K562 (cell line): ENCODE measurements around the gene RAB2B. TPM values are rescaled to one million over a fixed set of nuclear protein-coding genes. Genes with fewer than 3 reads are reported as not detected.

Source experiments
- ATF3 ChIP-seq, 2 experiments: fragments of 450-650 bp in 1 of 2; sonication (generic) in 1 of 2; formaldehyde crosslinking in 1 of 2; IDR thresholded peaks in 1 of 2; conservative IDR thresholded peaks in 1 of 2; 2 replicates each; pipeline versions ENCODE4 v1.6.1 to v1.8.1; 2016 to 2023; ENCODE audit warnings: mild to moderate bottlenecking in 2 of 2, moderate library complexity in 2 of 2, inconsistent platforms in 1 of 2, missing genetic modification reagents in 1 of 2
- BRD9 ChIP-seq: fragments of 450-650 bp; IDR thresholded peaks from 2 replicates; pipeline ENCODE4 v1.6.1; 2018; ENCODE audit warnings: low read depth; ENCODE audit not compliant: partially characterized antibody
- CHD4 ChIP-seq: fragments of 200-600 bp; sonication (generic); IDR thresholded peaks from 3 replicates; pipeline ENCODE4 v1.6.1; 2012; ENCODE audit warnings: low read depth, mild to moderate bottlenecking, mixed read lengths, low read length, inconsistent platforms; ENCODE audit not compliant: insufficient read depth, insufficient replicate concordance, poor library complexity, severe bottlenecking
- ELK1 ChIP-seq: sonication (generic); formaldehyde crosslinking; IDR thresholded peaks from 2 replicates; pipeline ENCODE4 v1.8.1; 2022; ENCODE audit warnings: missing genetic modification reagents
- FUS ChIP-seq: fragments of 200-400 bp; formaldehyde crosslinking; optimal IDR thresholded peaks from 2 replicates; pipeline ENCODE3; 2017; ENCODE audit warnings: low read depth, low read length
- HOMEZ ChIP-seq: fragments of 250-450 bp; sonication (Bioruptor Pico); IDR thresholded peaks from 2 replicates; pipeline ENCODE4 v1.4.0; 2020; ENCODE audit warnings: mild to moderate bottlenecking, moderate library complexity
- IFI16 ChIP-seq: fragments of 250-450 bp; sonication (Bioruptor Pico); IDR thresholded peaks from 2 replicates; pipeline ENCODE4 v2.1.2; 2022; ENCODE audit warnings: mild to moderate bottlenecking, inconsistent platforms
- IRF2 ChIP-seq: sonication (generic); formaldehyde crosslinking; IDR thresholded peaks from 2 replicates; pipeline ENCODE4 v1.8.1; 2022; ENCODE audit warnings: mild to moderate bottlenecking, missing genetic modification reagents
- MIER1 ChIP-seq: fragments of 450-650 bp; IDR thresholded peaks from 2 replicates; pipeline ENCODE4 v1.6.1; 2016; ENCODE audit warnings: antibody characterized with exemption, mild to moderate bottlenecking, low read depth
- NFYB ChIP-seq: IDR thresholded peaks from 2 replicates; pipeline ENCODE4 v1.6.1; 2011; ENCODE audit warnings: mild to moderate bottlenecking, moderate library complexity; ENCODE audit not compliant: insufficient read length; ENCODE audit errors: extremely low read depth
- NR2C1 ChIP-seq, 2 experiments: fragments of 450-650 bp; IDR thresholded peaks; 2 replicates each; pipeline ENCODE4 v1.6.1; 2017; ENCODE audit warnings: mild to moderate bottlenecking in 2 of 2, antibody characterized with exemption in 1 of 2, inconsistent platforms in 1 of 2, missing compliant biosample characterization in 1 of 2, missing genetic modification characterization in 1 of 2
- PTTG1 ChIP-seq: fragments of 450-650 bp; IDR thresholded peaks from 2 replicates; pipeline ENCODE4 v1.6.1; 2016; ENCODE audit warnings: low read depth, mild to moderate bottlenecking, missing genetic modification characterization, missing compliant biosample characterization
- SNIP1 ChIP-seq: fragments of 450-650 bp; IDR thresholded peaks from 2 replicates; pipeline ENCODE4 v1.7.1; 2017; ENCODE audit warnings: low read depth, mild to moderate bottlenecking
- VEZF1 ChIP-seq: fragments of 200-800 bp; sonication (Bioruptor generic); IDR thresholded peaks from 2 replicates; pipeline ENCODE4 v1.6.1; 2017; ENCODE audit warnings: missing genetic modification characterization, missing compliant biosample characterization
- ZBTB7A ChIP-seq: IDR thresholded peaks from 2 replicates; pipeline ENCODE4 v1.6.1; 2011; ENCODE audit warnings: low read depth, mild to moderate bottlenecking, low read length, moderate library complexity, borderline replicate concordance; ENCODE audit not compliant: control insufficient read depth
- ZFX ChIP-seq: sonication (generic); formaldehyde crosslinking; IDR thresholded peaks from 2 replicates; pipeline ENCODE4 v1.8.0; 2022; ENCODE audit warnings: mild to moderate bottlenecking, missing genetic modification reagents, moderate library complexity
- ZNF12 ChIP-seq: sonication (generic); formaldehyde crosslinking; IDR thresholded peaks from 2 replicates; pipeline ENCODE4 v1.4.0; 2020; ENCODE audit warnings: mild to moderate bottlenecking, missing genetic modification reagents
- ZNF224 ChIP-seq: sonication (generic); formaldehyde crosslinking; IDR thresholded peaks from 2 replicates; pipeline ENCODE4 v1.8.0; 2022; ENCODE audit warnings: mild to moderate bottlenecking, missing genetic modification reagents
- polyA plus RNA-seq, 8 experiments: library from polyadenylated mRNA; depleted of rRNA in 4 of 8; stranded (reverse) in 5 of 8; unstranded in 3 of 8; fragments of >200 nt; fragmentation: Nextera tagmentation in 2 of 8; fragmentation: Illumina TruSeq in 1 of 8; extraction: Ambion mirVana in 2 of 8; extraction: Trizol in 1 of 8; gene quantifications; 2 replicates each; pipeline versions ENCODE4 v1.2.1 to v1.2.3, GENCODE V29; 2011 to 2014; ENCODE audit warnings: inconsistent platforms in 1 of 8, missing spikeins in 1 of 8
- total RNA-seq, 7 experiments: library from RNA; depleted of rRNA in 6 of 7; stranded (reverse); fragments of >200 nt in 6 of 7; fragmentation: Illumina TruSeq in 2 of 7; extraction: Trizol in 2 of 7; gene quantifications; 2 replicates each; pipeline versions ENCODE4 v1.2.1 to v1.2.3, GENCODE V29; 2011 to 2021; ENCODE audit warnings: low replicate concordance in 1 of 7

The RAB2B gene
- total and polyA plus RNA-seq, 9 of the 15 experiments (the other 6 are each of a cell fraction or from before 2014, with no cell fraction given), result 4.6 to 19.8 (median 9.8) TPM

- TF ChIP-seq ATF3 (IDR thresholded peaks at IDR 0.05), result no peak
- no peak; the same call in 1 of the 2 replicates for TF ChIP-seq ATF3 (CRISPR knock-in tag; conservative IDR thresholded peaks at IDR 0.05)
- TF ChIP-seq MIER1, result no peak
- TF ChIP-seq ELK1 (CRISPR knock-in tag), result no peak
- peak; percentile 100 for TF ChIP-seq VEZF1 (CRISPR knock-in tag)
- TF ChIP-seq ZNF224, result no peak
- TF ChIP-seq ZNF12 (CRISPR knock-in tag), result no peak
- no peak for TF ChIP-seq PTTG1 (tag)
- TF ChIP-seq HOMEZ (CRISPR knock-in tag), result no peak
- peak; percentile 82 for TF ChIP-seq NR2C1 (IDR thresholded peaks at IDR 0.05)
- peak; percentile 70 for TF ChIP-seq NR2C1 (tag; IDR thresholded peaks at IDR 0.05)
- no peak for TF ChIP-seq FUS
- TF ChIP-seq NFYB, result peak; percentile 44
- peak; percentile 77 for TF ChIP-seq ZBTB7A
- no peak for TF ChIP-seq IFI16 (CRISPR knock-in tag)
- TF ChIP-seq ZFX (CRISPR knock-in tag), result peak; percentile 61
- no peak for TF ChIP-seq IRF2 (CRISPR knock-in tag)
- TF ChIP-seq CHD4, result no peak
- TF ChIP-seq BRD9, result peak; percentile 23
- TF ChIP-seq SNIP1, result peak; percentile 89
Observed at GRCh38 chr14:21476925-21477681, at the start of gene RAB2B, which contains the start of gene TOX4 (continued).
